Stimulated activated CD8-positive, alpha-beta memory T cell treated with anti-CD3 and anti-CD28 coated beads, Interleukin-7, amount 100 ng/mL, for 4 hours (primary cell): ENCODE measurements around the gene ENAH.
"Not testable (repeated sequence)": the region's sequence is repeated elsewhere in the genome, so short reads cannot be mapped to it uniquely, and the experiment has no call there.

Experiments used
- DNase-seq, 2 donors: peaks; one replicate each; pipeline ENCODE4 v3.0.0-alpha.2; 2020; ENCODE audit warnings: low read depth in 2 of 2

ENAH gene

GRCh38 chr1:225674381-225674780 lies 21.5 kb upstream of the ENAH start:
- DNase-seq = no peak

GRCh38 chr1:225670806-225671733 lies 18.1 kb upstream of the ENAH start:
- no peak for DNase-seq

GRCh38 chr1:225670356-225670755 lies 17.4 kb upstream of the ENAH start:
- DNase-seq = no peak

GRCh38 chr1:225668222-225668621 lies 15.3 kb upstream of the ENAH start:
- no peak for DNase-seq

- DNase-seq = no peak
Observed at GRCh38 chr1:225667362-225667761, 14.4 kb upstream of the ENAH start.

- DNase-seq = no peak
Observed at GRCh38 chr1:225666495-225666894, 13.6 kb upstream of the ENAH start.

- no peak for DNase-seq
Observed at GRCh38 chr1:225664762-225665161, 11.8 kb upstream of the ENAH start.

GRCh38 chr1:225662155-225662554 lies 9.2 kb upstream of the ENAH start:
- DNase-seq = no peak

- no peak for DNase-seq
Observed at GRCh38 chr1:225660544-225660946, 7.6 kb upstream of the ENAH start.

- no peak for DNase-seq
Observed at GRCh38 chr1:225658041-225658440, 5.1 kb upstream of the ENAH start.

- DNase-seq = no peak
Observed at GRCh38 chr1:225657462-225657989, 4.6 kb upstream of the ENAH start.

GRCh38 chr1:225656259-225656655 lies 3.3 kb upstream of the ENAH start:
- DNase-seq = not testable (repeated sequence)

- DNase-seq = no peak
Observed at GRCh38 chr1:225655509-225656258, 2.8 kb upstream of the ENAH start.

- DNase-seq = no peak
Observed at GRCh38 chr1:225654688-225655508, 2.0 kb upstream of the ENAH start.

- DNase-seq = no peak
Observed at GRCh38 chr1:225654277-225654597, 1.3 kb upstream of the ENAH start.

GRCh38 chr1:225653463-225654276 lies 747 bp upstream of the ENAH start:
- DNase-seq = no peak

- DNase-seq = no peak
Observed at GRCh38 chr1:225651872-225652728, 823 bp downstream of the ENAH start.

- DNase-seq = no peak
Observed at GRCh38 chr1:225651376-225651871, 1.5 kb downstream of the ENAH start.

- no peak for DNase-seq
Observed at GRCh38 chr1:225650179-225650578, 2.7 kb downstream of the ENAH start.
